Kidney (tissue), 14 donors: ENCODE data around the gene NRM. TPM values are rescaled to one million over a fixed set of nuclear protein-coding genes. Genes with fewer than 3 reads are reported as not detected.

ENCODE experiments used
- DNase-seq, 5 donors: peaks; one replicate each; pipeline ENCODE4 v3.0.0-alpha.2; 2013 to 2020
- FAIRE-seq: peaks from 2 replicates; lab custom pipeline; 2012; peaks lifted over from hg19 to GRCh38; lab: Jason Lieb, UNC
- H3K27ac ChIP-seq, 2 donors: one replicate each; pipeline ENCODE4 v1.7.0; 2013; ENCODE audit warnings: low read depth in 2 of 2, low read length in 2 of 2, inconsistent platforms in 1 of 2
- H3K27me3 ChIP-seq: one replicate; pipeline ENCODE4 v1.7.1; 2013; ENCODE audit warnings: low read length, inconsistent platforms; ENCODE audit not compliant: control insufficient read depth, insufficient read depth
- H3K36me3 ChIP-seq, 3 donors: one replicate each; pipeline versions ENCODE4 v1.7.0 to v1.7.1; 2013; ENCODE audit warnings: low read length in 3 of 3, control low read depth in 1 of 3, inconsistent platforms in 1 of 3; ENCODE audit not compliant: insufficient read depth in 3 of 3, control insufficient read depth in 2 of 3
- H3K4me1 ChIP-seq, 3 donors: one replicate each; pipeline versions ENCODE4 v1.7.0 to v1.7.1; 2013; ENCODE audit warnings: low read length in 3 of 3, inconsistent platforms in 1 of 3, low read depth in 1 of 3; ENCODE audit not compliant: control insufficient read depth in 2 of 3, insufficient read depth in 2 of 3
- H3K4me3 ChIP-seq, 3 donors: one replicate each; pipeline versions ENCODE4 v1.7.0 to v1.8.1; 2013; ENCODE audit warnings: low read length in 3 of 3, control low read depth in 1 of 3, inconsistent platforms in 1 of 3
- H3K9ac ChIP-seq, 3 donors: one replicate each; pipeline versions ENCODE4 v1.7.0 to v1.7.1; 2013; ENCODE audit warnings: low read length in 3 of 3, control low read depth in 1 of 3, inconsistent platforms in 1 of 3
- H3K9me3 ChIP-seq, 3 donors: one replicate each; pipeline versions ENCODE4 v1.7.0 to v1.7.1; 2013; ENCODE audit warnings: low read length in 3 of 3, control low read depth in 1 of 3, inconsistent platforms in 1 of 3; ENCODE audit not compliant: control insufficient read depth in 2 of 3, insufficient read depth in 1 of 3
- CTCF ChIP-seq: IDR thresholded peaks from 3 replicates; pipeline ENCODE4 v1.5.1; 2012; ENCODE audit warnings: mild to moderate bottlenecking, moderate library complexity, borderline replicate concordance; ENCODE audit not compliant: insufficient read depth; ENCODE audit errors: extremely low read depth
- intact Hi-C: fragments of 100-400 bp; cut with DNase I; formaldehyde crosslinking; loops from one replicate; pipeline ENCODE4 v1.11.1; 2022
- polyA plus RNA-seq: library from polyadenylated mRNA; stranded (reverse); fragments of 350-450 nt; fragmentation: Illumina TruSeq; extraction: RNeasy Lipid Tissue Mini Kit (QIAGEN cat#74804); gene quantifications from one replicate; pipeline ENCODE4 v1.2.3, GENCODE V29; 2014; ENCODE audit warnings: low read depth, low replicate concordance; ENCODE audit not compliant: insufficient read depth
- total RNA-seq: library from RNA; stranded (reverse); fragmentation: NEBNext Ultra II Directional; extraction: Animal tissue kit (Norgen Biotek cat#: 25700); gene quantifications from one replicate; pipeline ENCODE4 v1.2.1, GENCODE V29; 2021
- donor health status: control.
- donor health status: control.
- donor health status: control.
- donor health status: control.
- donor health status: control.
- donor health status: DM: yes; HTN: yes; CAD: no.
- donor health status: Normal renal cell carcinoma (clear cell type).

NRM gene
- total and polyA plus RNA-seq, 2 donors from 2014 or later: 14.2 TPM

DNA sequence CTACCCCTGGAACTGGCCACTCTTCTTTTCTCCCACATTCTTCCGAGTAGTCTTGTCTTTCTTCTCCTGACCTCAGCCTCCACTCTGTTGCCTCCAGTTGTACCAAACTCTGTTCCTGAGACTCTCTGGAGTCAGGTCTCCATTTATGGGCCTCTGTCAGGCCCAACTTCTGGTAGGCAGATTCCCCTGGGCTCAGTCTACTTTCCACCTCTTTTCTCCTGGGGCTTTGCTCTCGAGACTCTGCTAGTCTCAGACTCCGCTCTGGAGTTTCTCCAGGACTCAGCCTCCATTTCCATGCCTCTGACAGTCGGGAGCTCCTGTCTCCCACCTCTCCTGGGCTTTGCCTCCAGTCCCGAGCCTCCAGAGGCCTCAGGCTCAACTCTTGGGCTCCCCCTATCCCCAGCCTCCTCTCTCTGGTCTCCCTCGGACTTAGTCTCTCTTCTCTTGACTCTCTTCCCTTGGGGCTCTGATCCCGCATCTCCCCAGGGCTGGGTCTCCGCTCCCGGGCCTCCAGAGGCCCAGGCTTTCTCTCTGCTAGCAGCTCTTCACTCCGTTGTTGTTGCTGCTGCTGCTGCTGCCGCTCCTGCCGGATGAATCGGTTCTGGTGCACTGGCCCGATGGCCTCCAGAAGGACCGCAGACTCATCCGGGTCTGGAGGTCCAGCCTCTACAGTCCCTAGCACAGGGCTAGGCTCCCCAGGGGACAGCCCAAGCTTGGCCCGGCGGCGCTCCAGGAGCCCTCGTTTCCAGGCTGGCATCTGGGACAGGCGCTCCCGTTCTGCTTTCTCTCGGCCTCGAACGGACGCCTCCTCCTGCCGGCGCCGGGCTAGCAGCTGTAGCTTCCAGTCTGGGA, 5.4 kb downstream of the NRM start:
- H3K9ac ChIP-seq: peak overlapping the region in 2 of 3 donors; percentile 91 to 94
- FAIRE-seq (no peak), DNase-seq (peak in 1 of 5 donors; percentile 76)
- H3K36me3 ChIP-seq: no peaks in the 10 kb centered on the region
- peak overlapping the region; percentile 77 to 88 (median 79) for H3K4me3 ChIP-seq
- intact Hi-C loops: no loop called here
- H3K27ac ChIP-seq: peak overlapping the region; percentile 97 to 98
- H3K4me1 ChIP-seq: peaks cover 3 to 20% (median 18%) of the 10 kb centered on the region in 3 donors
- TF ChIP-seq CTCF: no peak
- no peaks in the 10 kb centered on the region for H3K27me3 ChIP-seq
- H3K9me3 ChIP-seq: no peaks in the 10 kb centered on the region

- intact Hi-C loops: loop anchor here (5.0 kb wide), 1 partner anchor 38 kb away; the partner anchor contains the start of gene TUBB
- Histone ChIP-seq H3K9ac (peak overlapping the region in 2 of 3 donors; percentile 77 to 94), H3K27ac (peak overlapping the region; percentile 97 to 98), H3K27me3 (no peaks in the 10 kb centered on the region), H3K36me3 (no peaks in the 10 kb centered on the region), H3K4me3 (peak overlapping the region; percentile 40 to 77 (median 67)), H3K4me1 (peaks cover 0 to 22% (median 11%) of the 10 kb centered on the region in 3 donors), H3K9me3 (no peaks in the 10 kb centered on the region)
- peak in 2 of 5 donors; percentile 29 to 82 for DNase-seq
- FAIRE-seq: no peak
- no peak for TF ChIP-seq CTCF
Measured at GRCh38 chr6:30684386-30685156, 6.2 kb downstream of the NRM start.

GRCh38 chr6:30683980-30684338, 6.8 kb downstream of the NRM start:
- Histone ChIP-seq H3K9ac (peak overlapping the region in 1 of 3 donors; percentile 80), H3K36me3 (no peaks in the 10 kb centered on the region), H3K9me3 (no peaks in the 10 kb centered on the region), H3K27ac (peak overlapping the region; percentile 79 to 98), H3K4me3 (peak overlapping the region; percentile 40 to 77 (median 67)), H3K4me1 (peaks cover 0 to 25% (median 11%) of the 10 kb centered on the region in 3 donors), H3K27me3 (no peaks in the 10 kb centered on the region)
- DNase-seq (peak in 1 of 5 donors; percentile 70), FAIRE-seq (no peak)
- no peak for TF ChIP-seq CTCF
- intact Hi-C loops: loop anchor here (5.0 kb wide), 1 partner anchor 38 kb away; the partner anchor contains the start of gene TUBB
